Measurements from ENCODE around the gene MRPS12.
A peak's percentile ranks its signal among the peaks of the same experiment; 100 is the strongest.

MRPS12 gene

GRCh38 chr19:38949580-38950367 lies 19.0 kb downstream of the MRPS12 start:
- TF ChIP-seq CTCF (conservative IDR thresholded peaks at IDR 0.05; ENCODE audit: low read depth, low read length): no peak
- peak; percentile 91 for DNase-seq (ENCODE audit: low read depth)
- H3K4me3 ChIP-seq (ENCODE audit: low read depth, low read length): peak overlapping the region; percentile 57

GRCh38 chr19:38951187-38951586 lies 20.4 kb downstream of the MRPS12 start:
- TF ChIP-seq CTCF (conservative IDR thresholded peaks at IDR 0.05; ENCODE audit: low read depth, low read length): no peak
- H3K4me3 ChIP-seq (ENCODE audit: low read depth, low read length): no peak overlapping the region
- no peak for DNase-seq (ENCODE audit: low read depth)

- no peak overlapping the region for H3K4me3 ChIP-seq (ENCODE audit: low read depth, low read length)
- peak; percentile 53 for DNase-seq (ENCODE audit: low read depth)
- TF ChIP-seq CTCF (conservative IDR thresholded peaks at IDR 0.05; ENCODE audit: low read depth, low read length): peak; percentile 56
Observed at GRCh38 chr19:38952395-38953165, 21.8 kb downstream of the MRPS12 start.

- DNase-seq (ENCODE audit: low read depth): no peak
- TF ChIP-seq CTCF (conservative IDR thresholded peaks at IDR 0.05; ENCODE audit: low read depth, low read length): no peak
- H3K4me3 ChIP-seq (ENCODE audit: low read depth, low read length): no peak overlapping the region
Observed at GRCh38 chr19:38953677-38954076, 22.9 kb downstream of the MRPS12 start.

- H3K4me3 ChIP-seq (ENCODE audit: low read depth, low read length): no peak overlapping the region
- no peak for TF ChIP-seq CTCF (conservative IDR thresholded peaks at IDR 0.05; ENCODE audit: low read depth, low read length)
- no peak for DNase-seq (ENCODE audit: low read depth)
Observed at GRCh38 chr19:38956264-38956663, 25.5 kb downstream of the MRPS12 start.

GRCh38 chr19:38958301-38958700 lies 27.6 kb downstream of the MRPS12 start:
- TF ChIP-seq CTCF (conservative IDR thresholded peaks at IDR 0.05; ENCODE audit: low read depth, low read length): no peak
- DNase-seq (ENCODE audit: low read depth): no peak
- no peak overlapping the region for H3K4me3 ChIP-seq (ENCODE audit: low read depth, low read length)

Measured in choroid plexus epithelial cell (primary cell).